ENCODE measurements around the gene CUL4A.

CUL4A gene

GRCh38 chr13:113297370-113298042 lies 88.1 kb downstream of the CUL4A start:
- H3K9me3 ChIP-seq (ENCODE audit: control insufficient read depth, insufficient read depth, low read depth, low read length) = no peaks in the 10 kb centered on the region
- TF ChIP-seq, protein P1, sequence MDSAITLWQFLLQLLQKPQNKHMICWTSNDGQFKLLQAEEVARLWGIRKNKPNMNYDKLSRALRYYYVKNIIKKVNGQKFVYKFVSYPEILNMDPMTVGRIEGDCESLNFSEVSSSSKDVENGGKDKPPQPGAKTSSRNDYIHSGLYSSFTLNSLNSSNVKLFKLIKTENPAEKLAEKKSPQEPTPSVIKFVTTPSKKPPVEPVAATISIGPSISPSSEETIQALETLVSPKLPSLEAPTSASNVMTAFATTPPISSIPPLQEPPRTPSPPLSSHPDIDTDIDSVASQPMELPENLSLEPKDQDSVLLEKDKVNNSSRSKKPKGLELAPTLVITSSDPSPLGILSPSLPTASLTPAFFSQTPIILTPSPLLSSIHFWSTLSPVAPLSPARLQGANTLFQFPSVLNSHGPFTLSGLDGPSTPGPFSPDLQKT (IDR thresholded peaks at IDR 0.05; ENCODE audit: borderline replicate concordance, low read depth, low read length) = no peak
- TF ChIP-seq ZNF335 (tag by site-specific recombination; conservative IDR thresholded peaks at IDR 0.05) (peak; percentile 51), ZNF341 (tag by site-specific recombination; IDR thresholded peaks at IDR 0.05; ENCODE audit: low read depth) (peak; percentile 45), ZNF600 (tag by site-specific recombination; IDR thresholded peaks at IDR 0.05) (no peak), ZBTB17 (tag by site-specific recombination; IDR thresholded peaks at IDR 0.05) (peak; percentile 37), SALL2 (tag by site-specific recombination; IDR thresholded peaks at IDR 0.05; ENCODE audit: borderline replicate concordance) (no peak), ZBTB6 (tag by site-specific recombination; IDR thresholded peaks at IDR 0.05) (no peak)
- TF ChIP-seq, protein P2, sequence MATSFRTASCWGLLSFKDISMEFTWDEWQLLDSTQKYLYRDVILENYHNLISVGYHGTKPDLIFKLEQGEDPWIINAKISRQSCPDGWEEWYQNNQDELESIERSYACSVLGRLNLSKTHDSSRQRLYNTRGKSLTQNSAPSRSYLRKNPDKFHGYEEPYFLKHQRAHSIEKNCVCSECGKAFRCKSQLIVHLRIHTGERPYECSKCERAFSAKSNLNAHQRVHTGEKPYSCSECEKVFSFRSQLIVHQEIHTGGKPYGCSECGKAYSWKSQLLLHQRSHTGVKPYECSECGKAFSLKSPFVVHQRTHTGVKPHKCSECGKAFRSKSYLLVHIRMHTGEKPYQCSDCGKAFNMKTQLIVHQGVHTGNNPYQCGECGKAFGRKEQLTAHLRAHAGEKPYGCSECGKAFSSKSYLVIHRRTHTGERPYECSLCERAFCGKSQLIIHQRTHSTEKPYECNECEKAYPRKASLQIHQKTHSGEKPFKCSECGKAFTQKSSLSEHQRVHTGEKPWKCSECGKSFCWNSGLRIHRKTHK (tag by site-specific recombination; IDR thresholded peaks at IDR 0.05) = no peak
- H3K36me3 ChIP-seq (ENCODE audit: control insufficient read depth in 2 of 2, insufficient read depth in 1 of 2, low read length in 2 of 2) = no peaks in the 10 kb centered on the region
- H3K27ac ChIP-seq (ENCODE audit: extremely low read depth, low read depth, low read length) = peak overlapping the region; percentile 55; the same call in 1 of the 2 replicates
- no peaks in the 10 kb centered on the region for H3K4me1 ChIP-seq (ENCODE audit: control insufficient read depth, insufficient read depth, low read length)
- H3K4me3 ChIP-seq (ENCODE audit: low read depth, low read length) = peak overlapping the region; percentile 71
- ChIA-PET POLR2A (no interaction called here), CTCF (interaction anchor here (0.6 kb wide), 1 partner anchor 100 kb away, joined by 3 read pairs; no protein-coding TSS in a partner anchor)

DNA sequence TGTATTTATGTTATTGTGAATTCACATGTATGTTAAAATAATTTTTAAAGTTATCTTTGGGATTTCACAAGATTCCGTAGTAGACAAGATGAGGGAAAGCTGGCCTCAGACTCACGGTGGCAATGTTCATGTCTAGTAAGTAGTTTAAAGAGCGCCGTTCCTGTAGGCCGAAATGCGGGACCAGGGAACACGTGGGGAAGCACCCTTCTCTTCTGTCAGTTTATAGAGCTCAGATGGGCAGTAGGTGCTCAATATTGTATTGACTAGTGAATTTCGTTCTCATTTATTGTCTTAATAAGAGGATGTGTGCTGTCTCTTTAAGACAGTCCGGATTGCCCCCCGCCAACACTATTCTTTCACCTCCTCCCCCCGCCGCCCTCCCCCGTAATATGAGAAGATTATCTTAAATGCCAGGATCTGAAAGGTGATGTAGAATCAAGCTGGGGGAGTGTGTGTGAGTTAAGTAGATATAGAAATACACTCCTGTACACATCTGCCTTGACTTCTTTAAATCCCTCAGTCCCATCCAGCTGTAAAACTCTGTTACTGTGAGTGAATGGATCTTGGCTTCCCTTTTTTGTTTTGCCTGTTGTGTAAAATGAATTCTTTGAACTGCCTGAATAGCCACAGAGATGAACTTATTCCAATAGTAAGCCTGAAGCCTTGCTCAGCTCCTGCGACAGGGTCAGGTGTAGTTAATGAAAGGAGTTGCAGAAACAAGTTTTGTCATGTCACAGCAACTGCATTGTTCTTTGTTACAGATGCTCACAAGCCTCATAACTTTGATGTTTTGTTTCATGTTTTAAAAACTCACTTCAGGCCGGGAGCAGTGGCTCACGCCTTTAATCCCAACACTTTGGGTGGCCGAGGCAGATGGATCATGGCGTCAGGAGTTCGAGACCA lies 88.9 kb downstream of the CUL4A start:
- Histone ChIP-seq H3K4me3 (ENCODE audit: low read depth, low read length) (peak overlapping the region; percentile 71), H3K9me3 (ENCODE audit: control insufficient read depth, insufficient read depth, low read depth, low read length) (no peaks in the 10 kb centered on the region), H3K36me3 (ENCODE audit: control insufficient read depth in 2 of 2, insufficient read depth in 1 of 2, low read length in 2 of 2) (peaks cover 0 to 7% of the 10 kb centered on the region in 2 experiments; a peak in 1 of 3 replicates), H3K27ac (ENCODE audit: extremely low read depth, low read depth, low read length) (no peak overlapping the region), H3K4me1 (ENCODE audit: control insufficient read depth, insufficient read depth, low read length) (no peaks in the 10 kb centered on the region)
- no peak for TF ChIP-seq ZNF776 (tag by site-specific recombination; IDR thresholded peaks at IDR 0.05; ENCODE audit: borderline replicate concordance)
- ChIA-PET CTCF (interaction anchor here (0.6 to 0.7 kb wide), 3 partner anchors 80 to 341 kb away, joined by 3 read pairs; no protein-coding TSS in a partner anchor), POLR2A (interaction anchor here (0.6 kb wide), 3 partner anchors 114 to 234 kb away, joined by 3 read pairs; no protein-coding TSS in a partner anchor)

DNA sequence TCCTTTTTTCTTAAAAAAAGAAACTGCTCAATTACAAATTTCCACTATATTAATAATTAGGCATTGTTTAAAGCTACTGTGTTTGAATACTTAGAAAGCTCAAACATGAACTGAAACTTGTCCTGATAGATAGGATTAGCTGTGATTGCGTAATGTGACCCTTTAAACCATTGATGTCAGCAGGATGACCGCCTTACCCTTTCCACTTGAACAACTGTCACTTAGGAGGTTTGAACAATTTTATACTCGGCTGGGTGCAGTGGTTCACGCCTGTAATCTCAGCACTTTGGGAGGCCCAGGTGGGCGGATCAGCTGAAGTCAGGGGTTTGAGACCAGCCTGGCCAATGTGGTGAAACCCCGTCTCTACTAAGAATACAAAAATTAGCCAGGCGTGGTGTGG lies 90.5 kb downstream of the CUL4A start:
- Histone ChIP-seq H3K27ac (ENCODE audit: extremely low read depth, low read depth, low read length) (no peak overlapping the region), H3K4me3 (ENCODE audit: low read depth, low read length) (no peak overlapping the region), H3K36me3 (ENCODE audit: control insufficient read depth in 2 of 2, insufficient read depth in 1 of 2, low read length in 2 of 2) (peaks cover 0 to 7% of the 10 kb centered on the region in 2 experiments; a peak in 1 of 3 replicates), H3K4me1 (ENCODE audit: control insufficient read depth, insufficient read depth, low read length) (no peaks in the 10 kb centered on the region), H3K9me3 (ENCODE audit: control insufficient read depth, insufficient read depth, low read depth, low read length) (no peaks in the 10 kb centered on the region)
- ChIA-PET CTCF (no interaction called here), POLR2A (no interaction called here)
- no peak for TF ChIP-seq ZNF658 (tag by site-specific recombination; IDR thresholded peaks at IDR 0.05)
- TF ChIP-seq, protein P3, sequence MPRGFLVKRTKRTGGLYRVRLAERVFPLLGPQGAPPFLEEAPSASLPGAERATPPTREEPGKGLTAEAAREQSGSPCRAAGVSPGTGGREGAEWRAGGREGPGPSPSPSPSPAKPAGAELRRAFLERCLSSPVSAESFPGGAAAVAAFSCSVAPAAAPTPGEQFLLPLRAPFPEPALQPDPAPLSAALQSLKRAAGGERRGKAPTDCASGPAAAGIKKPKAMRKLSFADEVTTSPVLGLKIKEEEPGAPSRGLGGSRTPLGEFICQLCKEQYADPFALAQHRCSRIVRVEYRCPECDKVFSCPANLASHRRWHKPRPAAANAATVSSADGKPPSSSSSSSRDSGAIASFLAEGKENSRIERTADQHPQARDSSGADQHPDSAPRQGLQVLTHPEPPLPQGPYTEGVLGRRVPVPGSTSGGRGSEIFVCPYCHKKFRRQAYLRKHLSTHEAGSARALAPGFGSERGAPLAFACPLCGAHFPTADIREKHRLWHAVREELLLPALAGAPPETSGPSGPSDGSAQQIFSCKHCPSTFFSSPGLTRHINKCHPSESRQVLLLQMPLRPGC (tag by site-specific recombination; IDR thresholded peaks at IDR 0.05) = no peak
